Effector CD8-positive, alpha-beta T cell (primary cell): Measurements from ENCODE around the gene GPBP1L1.
"Not testable (repeated sequence)": the region's sequence is repeated elsewhere in the genome, so short reads cannot be mapped to it uniquely, and the experiment has no call there.

Experiments
- DNase-seq: peaks from one replicate; lab custom pipeline; 2025; lab: John Stamatoyannopoulos, UW
- total RNA-seq, 4 experiments: gene quantifications; one replicate each; lab custom pipeline; 2026; lab: John Stamatoyannopoulos, UW

GPBP1L1 gene
- 223 to 260 (median 227) reads per million in 4 experiments for total RNA-seq

- peak; percentile 94 for DNase-seq
Measured at GRCh38 chr1:45686288-45687013, at the start of gene GPBP1L1. GPBP1L1 (minus strand) TSS chr1:45686533; CDS start chr1:45659087, 27,446 bp downstream.

- DNase-seq, result no peak
Measured at GRCh38 chr1:45730780-45731319, 44.5 kb upstream of the GPBP1L1 start.

- no peak for DNase-seq
Measured at GRCh38 chr1:45730075-45730779, 43.9 kb upstream of the GPBP1L1 start.

- not testable (repeated sequence) for DNase-seq
Measured at GRCh38 chr1:45726007-45726406, 39.7 kb upstream of the GPBP1L1 start.

GRCh38 chr1:45723248-45723930 is 37.1 kb upstream of the GPBP1L1 start:
- DNase-seq, result no peak

- DNase-seq, result no peak
Measured at GRCh38 chr1:45722809-45723208, 36.5 kb upstream of the GPBP1L1 start.

- DNase-seq, result no peak
Measured at GRCh38 chr1:45721207-45721606, 34.9 kb upstream of the GPBP1L1 start.

GRCh38 chr1:45718289-45718688 is 32.0 kb upstream of the GPBP1L1 start:
- no peak for DNase-seq

GRCh38 chr1:45717386-45717785 is 31.1 kb upstream of the GPBP1L1 start:
- DNase-seq, result not testable (repeated sequence)

GRCh38 chr1:45716700-45717099 is 30.4 kb upstream of the GPBP1L1 start:
- no peak for DNase-seq

- DNase-seq, result no peak
Measured at GRCh38 chr1:45713711-45714110, 27.4 kb upstream of the GPBP1L1 start.

- DNase-seq, result no peak
Measured at GRCh38 chr1:45704637-45705036, 18.3 kb upstream of the GPBP1L1 start.

GRCh38 chr1:45694823-45695222 is 8.5 kb upstream of the GPBP1L1 start:
- no peak for DNase-seq

GRCh38 chr1:45693811-45694210 is 7.5 kb upstream of the GPBP1L1 start:
- DNase-seq, result not testable (repeated sequence)

- DNase-seq, result peak; percentile 57
Measured at GRCh38 chr1:45687754-45688740, 1.7 kb upstream of the GPBP1L1 start, which contains the start of gene TMEM69. TMEM69 (plus strand) TSS chr1:45688181; CDS start chr1:45691069, 2,888 bp downstream.

GRCh38 chr1:45687014-45687753 is 851 bp upstream of the GPBP1L1 start:
- DNase-seq, result peak; percentile 94

- peak; percentile 49 for DNase-seq
Measured at GRCh38 chr1:45686015-45686287, 382 bp downstream of the GPBP1L1 start.

GRCh38 chr1:45685308-45686014 is 872 bp downstream of the GPBP1L1 start:
- no peak for DNase-seq

- no peak for DNase-seq
Measured at GRCh38 chr1:45684402-45684801, 1.9 kb downstream of the GPBP1L1 start.

- no peak for DNase-seq
Measured at GRCh38 chr1:45682942-45683341, 3.4 kb downstream of the GPBP1L1 start.
